ENCODE data around the gene CD83.
A peak's percentile ranks its signal among the peaks of the same experiment; 100 is the strongest.

CD83 gene

GRCh38 chr6:14107000-14107399 is 10.6 kb upstream of the CD83 start:
- Histone ChIP-seq H3K4me1 (ENCODE audit: control insufficient read depth, insufficient read depth, low read length) (no peaks in the 10 kb centered on the region), H3K9me3 (ENCODE audit: control insufficient read depth, low read length) (peaks cover 4% of the 10 kb centered on the region), H3K36me3 (ENCODE audit: control insufficient read depth, insufficient read depth, low read length) (no peaks in the 10 kb centered on the region), H3K27ac (ENCODE audit: insufficient read depth, low read depth, low read length, poor library complexity, severe bottlenecking) (no peak overlapping the region), H3K4me3 (ENCODE audit: insufficient read depth, low read depth, low read length) (no peak overlapping the region), H3K27me3 (ENCODE audit: control insufficient read depth, insufficient read depth, low read length, poor library complexity, severe bottlenecking) (no peaks in the 10 kb centered on the region)

GRCh38 chr6:14107711-14108494 is 9.7 kb upstream of the CD83 start:
- Histone ChIP-seq H3K4me1 (ENCODE audit: control insufficient read depth, insufficient read depth, low read length) (no peaks in the 10 kb centered on the region), H3K4me3 (ENCODE audit: insufficient read depth, low read depth, low read length) (no peak overlapping the region)
- WGBS, 2 experiments, result 91 to 93% methylated on average over 5 of the region's 5 CpGs

GRCh38 chr6:14108571-14109410 is 8.8 kb upstream of the CD83 start:
- Histone ChIP-seq H3K27ac (ENCODE audit: insufficient read depth, low read depth, low read length, poor library complexity, severe bottlenecking) (no peak overlapping the region), H3K9me3 (ENCODE audit: control insufficient read depth, low read length) (peaks cover 4% of the 10 kb centered on the region), H3K4me3 (ENCODE audit: insufficient read depth, low read depth, low read length) (no peak overlapping the region), H3K4me1 (ENCODE audit: control insufficient read depth, insufficient read depth, low read length) (no peaks in the 10 kb centered on the region), H3K36me3 (ENCODE audit: control insufficient read depth, insufficient read depth, low read length) (no peaks in the 10 kb centered on the region), H3K27me3 (ENCODE audit: control insufficient read depth, insufficient read depth, low read length, poor library complexity, severe bottlenecking) (no peaks in the 10 kb centered on the region)
- WGBS, 2 experiments, result 86 to 87% methylated on average over 14 of the region's 14 CpGs

More at GRCh38 chr6:14107711-14108494, 9.7 kb upstream of the CD83 start:
- no peaks in the 10 kb centered on the region for H3K27me3 ChIP-seq (ENCODE audit: control insufficient read depth, insufficient read depth, low read length, poor library complexity, severe bottlenecking)
- no peak overlapping the region for H3K27ac ChIP-seq (ENCODE audit: insufficient read depth, low read depth, low read length, poor library complexity, severe bottlenecking)
- peaks cover 4% of the 10 kb centered on the region for H3K9me3 ChIP-seq (ENCODE audit: control insufficient read depth, low read length)
- H3K36me3 ChIP-seq (ENCODE audit: control insufficient read depth, insufficient read depth, low read length), result no peaks in the 10 kb centered on the region

- WGBS, 2 experiments, result 95 to 96% methylated on average over 4 of the region's 4 CpGs
- H3K4me1 ChIP-seq (ENCODE audit: control insufficient read depth, insufficient read depth, low read length), result no peaks in the 10 kb centered on the region
- H3K9me3 ChIP-seq (ENCODE audit: control insufficient read depth, low read length), result peaks cover 4% of the 10 kb centered on the region
- H3K36me3 ChIP-seq (ENCODE audit: control insufficient read depth, insufficient read depth, low read length), result no peaks in the 10 kb centered on the region
- H3K27me3 ChIP-seq (ENCODE audit: control insufficient read depth, insufficient read depth, low read length, poor library complexity, severe bottlenecking), result no peaks in the 10 kb centered on the region
- no peak overlapping the region for H3K4me3 ChIP-seq (ENCODE audit: insufficient read depth, low read depth, low read length)
- H3K27ac ChIP-seq (ENCODE audit: insufficient read depth, low read depth, low read length, poor library complexity, severe bottlenecking), result no peak overlapping the region
Observed at GRCh38 chr6:14109411-14109826, 8.2 kb upstream of the CD83 start.

GRCh38 chr6:14110001-14110818 is 7.4 kb upstream of the CD83 start:
- H3K27ac ChIP-seq (ENCODE audit: insufficient read depth, low read depth, low read length, poor library complexity, severe bottlenecking), result no peak overlapping the region
- H3K4me1 ChIP-seq (ENCODE audit: control insufficient read depth, insufficient read depth, low read length), result no peaks in the 10 kb centered on the region
- H3K4me3 ChIP-seq (ENCODE audit: insufficient read depth, low read depth, low read length), result no peak overlapping the region
- peaks cover 4% of the 10 kb centered on the region for H3K9me3 ChIP-seq (ENCODE audit: control insufficient read depth, low read length)
- H3K36me3 ChIP-seq (ENCODE audit: control insufficient read depth, insufficient read depth, low read length), result no peaks in the 10 kb centered on the region
- WGBS, 2 experiments, result 89% methylated on average over 11 of the region's 11 CpGs
- H3K27me3 ChIP-seq (ENCODE audit: control insufficient read depth, insufficient read depth, low read length, poor library complexity, severe bottlenecking), result no peaks in the 10 kb centered on the region

GRCh38 chr6:14113976-14114375 is 3.6 kb upstream of the CD83 start:
- H3K9me3 ChIP-seq (ENCODE audit: control insufficient read depth, low read length), result no peaks in the 10 kb centered on the region
- peaks cover 29% of the 10 kb centered on the region for H3K27me3 ChIP-seq (ENCODE audit: control insufficient read depth, insufficient read depth, low read length, poor library complexity, severe bottlenecking)
- no peak overlapping the region for H3K4me3 ChIP-seq (ENCODE audit: insufficient read depth, low read depth, low read length)
- no peaks in the 10 kb centered on the region for H3K36me3 ChIP-seq (ENCODE audit: control insufficient read depth, insufficient read depth, low read length)
- H3K27ac ChIP-seq (ENCODE audit: insufficient read depth, low read depth, low read length, poor library complexity, severe bottlenecking), result no peak overlapping the region
- H3K4me1 ChIP-seq (ENCODE audit: control insufficient read depth, insufficient read depth, low read length), result no peaks in the 10 kb centered on the region
- 79 to 87% methylated on average over 1 of the region's 1 CpG for WGBS, 2 experiments

GRCh38 chr6:14118091-14118439 is 493 bp downstream of the CD83 start:
- Histone ChIP-seq H3K4me1 (ENCODE audit: control insufficient read depth, insufficient read depth, low read length) (no peaks in the 10 kb centered on the region), H3K4me3 (ENCODE audit: insufficient read depth, low read depth, low read length) (peak overlapping the region; percentile 63), H3K36me3 (ENCODE audit: control insufficient read depth, insufficient read depth, low read length) (no peaks in the 10 kb centered on the region), H3K9me3 (ENCODE audit: control insufficient read depth, low read length) (no peaks in the 10 kb centered on the region), H3K27me3 (ENCODE audit: control insufficient read depth, insufficient read depth, low read length, poor library complexity, severe bottlenecking) (peaks cover 32% of the 10 kb centered on the region), H3K27ac (ENCODE audit: insufficient read depth, low read depth, low read length, poor library complexity, severe bottlenecking) (no peak overlapping the region)
- WGBS, 2 experiments, result 10 to 12% methylated on average over 10 of the region's 10 CpGs

GRCh38 chr6:14118446-14118845 is 874 bp downstream of the CD83 start:
- H3K4me3 ChIP-seq (ENCODE audit: insufficient read depth, low read depth, low read length), result no peak overlapping the region
- no peaks in the 10 kb centered on the region for H3K9me3 ChIP-seq (ENCODE audit: control insufficient read depth, low read length)
- H3K4me1 ChIP-seq (ENCODE audit: control insufficient read depth, insufficient read depth, low read length), result no peaks in the 10 kb centered on the region
- no peaks in the 10 kb centered on the region for H3K36me3 ChIP-seq (ENCODE audit: control insufficient read depth, insufficient read depth, low read length)
- H3K27me3 ChIP-seq (ENCODE audit: control insufficient read depth, insufficient read depth, low read length, poor library complexity, severe bottlenecking), result peaks cover 32% of the 10 kb centered on the region
- 87 to 100% methylated on average over 2 of the region's 2 CpGs for WGBS, 2 experiments
- H3K27ac ChIP-seq (ENCODE audit: insufficient read depth, low read depth, low read length, poor library complexity, severe bottlenecking), result no peak overlapping the region

- WGBS, 2 experiments, result 94 to 96% methylated on average over 7 of the region's 7 CpGs
- Histone ChIP-seq H3K36me3 (ENCODE audit: control insufficient read depth, insufficient read depth, low read length) (no peaks in the 10 kb centered on the region), H3K27ac (ENCODE audit: insufficient read depth, low read depth, low read length, poor library complexity, severe bottlenecking) (no peak overlapping the region), H3K27me3 (ENCODE audit: control insufficient read depth, insufficient read depth, low read length, poor library complexity, severe bottlenecking) (peaks cover 32% of the 10 kb centered on the region), H3K4me3 (ENCODE audit: insufficient read depth, low read depth, low read length) (no peak overlapping the region), H3K9me3 (ENCODE audit: control insufficient read depth, low read length) (no peaks in the 10 kb centered on the region), H3K4me1 (ENCODE audit: control insufficient read depth, insufficient read depth, low read length) (no peaks in the 10 kb centered on the region)
Observed at GRCh38 chr6:14119784-14120183, 2.2 kb downstream of the CD83 start.

GRCh38 chr6:14120546-14120945 is 3.0 kb downstream of the CD83 start:
- Histone ChIP-seq H3K36me3 (ENCODE audit: control insufficient read depth, insufficient read depth, low read length) (no peaks in the 10 kb centered on the region), H3K4me3 (ENCODE audit: insufficient read depth, low read depth, low read length) (no peak overlapping the region), H3K9me3 (ENCODE audit: control insufficient read depth, low read length) (no peaks in the 10 kb centered on the region), H3K4me1 (ENCODE audit: control insufficient read depth, insufficient read depth, low read length) (no peaks in the 10 kb centered on the region), H3K27ac (ENCODE audit: insufficient read depth, low read depth, low read length, poor library complexity, severe bottlenecking) (no peak overlapping the region), H3K27me3 (ENCODE audit: control insufficient read depth, insufficient read depth, low read length, poor library complexity, severe bottlenecking) (peaks cover 32% of the 10 kb centered on the region)
- WGBS, 2 experiments, result 93 to 97% methylated on average over 1 of the region's 1 CpG

Measured in ectodermal cell (in vitro differentiated cells).